Measurements from ENCODE around the gene PDS5B.
A peak's percentile ranks its signal among the peaks of the same experiment; 100 is the strongest.
"Not testable (repeated sequence)": the region's sequence is repeated elsewhere in the genome, so short reads cannot be mapped to it uniquely, and the experiment has no call there.

The PDS5B gene

GRCh38 chr13:32586080-32586900 is at the start of gene PDS5B:
PDS5B (plus strand) TSS chr13:32586452; CDS start chr13:32648773, 62,321 bp downstream.
- no peak for FAIRE-seq

GRCh38 chr13:32537580-32538142 is 48.6 kb upstream of the PDS5B start:
- no peak for FAIRE-seq

GRCh38 chr13:32538143-32538620 is 48.1 kb upstream of the PDS5B start:
- no peak for FAIRE-seq

- FAIRE-seq: peak; percentile 96
Measured at GRCh38 chr13:32538621-32539246, 47.5 kb upstream of the PDS5B start, which contains the start of gene N4BP2L2. N4BP2L2 (minus strand) TSS chr13:32538795; CDS start chr13:32537027, 1,768 bp downstream.

GRCh38 chr13:32542221-32542620 is 44.0 kb upstream of the PDS5B start:
- no peak for FAIRE-seq

GRCh38 chr13:32545083-32545482 is 41.2 kb upstream of the PDS5B start:
- no peak for FAIRE-seq

- FAIRE-seq: no peak
Measured at GRCh38 chr13:32548837-32549236, 37.4 kb upstream of the PDS5B start.

- FAIRE-seq: no peak
Measured at GRCh38 chr13:32549788-32550187, 36.5 kb upstream of the PDS5B start.

GRCh38 chr13:32553720-32554119 is 32.5 kb upstream of the PDS5B start:
- FAIRE-seq: no peak

- FAIRE-seq: no peak
Measured at GRCh38 chr13:32555613-32556012, 30.6 kb upstream of the PDS5B start.

GRCh38 chr13:32560842-32561241 is 25.4 kb upstream of the PDS5B start:
- FAIRE-seq: not testable (repeated sequence)

GRCh38 chr13:32575687-32576086 is 10.6 kb upstream of the PDS5B start:
- not testable (repeated sequence) for FAIRE-seq

GRCh38 chr13:32577032-32577431 is 9.2 kb upstream of the PDS5B start:
- no peak for FAIRE-seq

- peak; percentile 86 for FAIRE-seq
Measured at GRCh38 chr13:32581177-32581786, 5.0 kb upstream of the PDS5B start.

- FAIRE-seq: no peak
Measured at GRCh38 chr13:32582281-32582680, 4.0 kb upstream of the PDS5B start.

GRCh38 chr13:32582991-32583390 is 3.3 kb upstream of the PDS5B start:
- FAIRE-seq: no peak

GRCh38 chr13:32585550-32586079 is 637 bp upstream of the PDS5B start:
- no peak for FAIRE-seq

- no peak for FAIRE-seq
Measured at GRCh38 chr13:32587011-32587810, 959 bp downstream of the PDS5B start.

GRCh38 chr13:32587811-32588170 is 1.5 kb downstream of the PDS5B start:
- FAIRE-seq: no peak

- no peak for FAIRE-seq
Measured at GRCh38 chr13:32588736-32589135, 2.5 kb downstream of the PDS5B start.

GRCh38 chr13:32589471-32589870 is 3.2 kb downstream of the PDS5B start:
- FAIRE-seq: no peak

- FAIRE-seq: no peak
Measured at GRCh38 chr13:32590266-32590665, 4.0 kb downstream of the PDS5B start.

Measured in TTC549 (cell line).